GM12878 (cell line): Measurements from ENCODE around the gene AP3D1. TPM values are rescaled to one million over a fixed set of nuclear protein-coding genes. Genes with fewer than 3 reads are reported as not detected.

Experiments used
- ASH2L ChIP-seq: fragments of 300-600, 200-600 bp; sonication (generic); IDR thresholded peaks from 2 replicates; pipeline ENCODE4 v1.6.1; 2017; ENCODE audit warnings: low read depth, mild to moderate bottlenecking, borderline replicate concordance
- BHLHE40 ChIP-seq, 2 experiments: fragments of 450-650 bp in 1 of 2; IDR thresholded peaks; 2 replicates each; pipeline ENCODE4 v1.6.1; 2011 to 2017; ENCODE audit warnings: low read depth in 2 of 2, borderline replicate concordance in 1 of 2, improper control_type of control experiment in 1 of 2, low read length in 1 of 2, mild to moderate bottlenecking in 1 of 2
- EZH2 ChIP-seq: IDR thresholded peaks from 2 replicates; pipeline ENCODE4 v1.6.1; 2012; ENCODE audit warnings: low read depth, mild to moderate bottlenecking, control low read depth, inconsistent platforms, low read length, borderline replicate concordance; ENCODE audit not compliant: control insufficient read depth
- HDAC6 ChIP-seq: fragments of 200-600 bp; sonication (generic); IDR thresholded peaks from one replicate; pipeline ENCODE4 v1.8.0; 2017; ENCODE audit warnings: antibody characterized with exemption; ENCODE audit not compliant: unreplicated experiment
- IKZF2 ChIP-seq, 2 experiments: fragments of 450-650 bp; IDR thresholded peaks; 2 replicates each; pipeline ENCODE4 v1.6.1; 2017; ENCODE audit warnings: mild to moderate bottlenecking in 2 of 2, moderate library complexity in 2 of 2
- IRF4 ChIP-seq: IDR thresholded peaks from 2 replicates; pipeline ENCODE4 v1.6.1; 2011; ENCODE audit warnings: low read depth, low read length
- KDM1A ChIP-seq: fragments of 200-600 bp; sonication (generic); IDR thresholded peaks from 2 replicates; pipeline ENCODE4 v1.6.1; 2016; ENCODE audit warnings: borderline replicate concordance
- MTA2 ChIP-seq: fragments of 450-650 bp; IDR thresholded peaks from 2 replicates; pipeline ENCODE4 v1.6.1; 2016; ENCODE audit warnings: low read depth, mild to moderate bottlenecking, moderate library complexity
- POLR2A ChIP-seq: IDR thresholded peaks from 2 replicates; pipeline ENCODE4 v1.6.1; 2011; ENCODE audit warnings: low read depth, mild to moderate bottlenecking, low read length
- POLR2AphosphoS2 ChIP-seq: IDR thresholded peaks from 2 replicates; pipeline ENCODE4 v1.6.1; 2011; ENCODE audit warnings: low read depth, mild to moderate bottlenecking, low read length, improper control_type of control experiment, moderate library complexity
- RB1 ChIP-seq: fragments of 450-650 bp; formaldehyde crosslinking; IDR thresholded peaks from 2 replicates; pipeline ENCODE4 v1.6.1; 2017; ENCODE audit warnings: mild to moderate bottlenecking, borderline replicate concordance
- SPI1 ChIP-seq: IDR thresholded peaks from 2 replicates; pipeline ENCODE4 v1.6.1; 2011; ENCODE audit warnings: low read depth, mild to moderate bottlenecking, low read length, moderate library complexity, borderline replicate concordance; ENCODE audit not compliant: insufficient read depth
- STAT3 ChIP-seq: IDR thresholded peaks from 2 replicates; pipeline ENCODE4 v1.6.1; 2011; ENCODE audit warnings: low read depth, low read length, improper control_type of control experiment
- TBL1XR1 ChIP-seq: IDR thresholded peaks from 2 replicates; pipeline ENCODE4 v1.6.1; 2012; ENCODE audit warnings: low read depth, low read length, improper control_type of control experiment
- WRNIP1 ChIP-seq: IDR thresholded peaks from 2 replicates; pipeline ENCODE4 v1.6.1; 2011; ENCODE audit warnings: low read depth, low read length, improper control_type of control experiment, borderline replicate concordance
- ZNF384 ChIP-seq: IDR thresholded peaks from 2 replicates; pipeline ENCODE4 v1.6.1; 2012; ENCODE audit warnings: low read depth, mild to moderate bottlenecking, low read length, improper control_type of control experiment, borderline replicate concordance
- polyA plus RNA-seq, 11 experiments: library from polyadenylated mRNA; depleted of rRNA in 4 of 11; unstranded in 6 of 11; stranded (reverse) in 5 of 11; fragments of >200 nt; fragmentation: Nextera tagmentation in 4 of 11; fragmentation: Illumina TruSeq in 1 of 11; extraction: Ambion mirVana in 4 of 11; extraction: Trizol in 1 of 11; gene quantifications; 1 replicate in 1 of 11; 2 replicates in 10 of 11; pipeline versions ENCODE4 v1.2.1 to v1.2.3, GENCODE V29; 2011 to 2016; ENCODE audit warnings: inconsistent platforms in 2 of 11, missing spikeins in 2 of 11, low read depth in 1 of 11
- total RNA-seq, 4 experiments: library from RNA; depleted of rRNA in 3 of 4; stranded (reverse); fragments of >200 nt in 3 of 4; fragmentation: Illumina TruSeq in 1 of 4; extraction: Trizol in 1 of 4; gene quantifications; 2 replicates each; pipeline versions ENCODE4 v1.2.1 to v1.2.3, GENCODE V29; 2013 to 2021
- TF ChIP-seq, protein P1 (sequence below): fragments of 450-650 bp; IDR thresholded peaks from 2 replicates; pipeline ENCODE4 v1.6.1; 2017; ENCODE audit warnings: antibody characterized with exemption, mild to moderate bottlenecking, moderate library complexity
- TF ChIP-seq, protein P2 (sequence below): fragments of 450-650 bp; IDR thresholded peaks from 2 replicates; pipeline ENCODE4 v1.6.1; 2016; ENCODE audit warnings: mild to moderate bottlenecking
- TF ChIP-seq, protein P3 (sequence below): fragments of 450-650 bp; IDR thresholded peaks from 2 replicates; pipeline ENCODE4 v1.6.1; 2017; ENCODE audit warnings: borderline replicate concordance
- TF ChIP-seq, protein P4 (sequence below): fragments of 450-650 bp; formaldehyde crosslinking; IDR thresholded peaks from 2 replicates; pipeline ENCODE4 v1.5.0; 2022; ENCODE audit warnings: mild to moderate bottlenecking, missing genetic modification characterization

The AP3D1 gene
- total and polyA plus RNA-seq, 10 of the 15 experiments (the other 5 are each of a cell fraction or from before 2014, with no cell fraction given), result 1.5 to 108 (median 59.1) TPM

GRCh38 chr19:2167896-2168618 lies 16.7 kb upstream of the AP3D1 start (continued):
- TF ChIP-seq ASH2L, result no peak; the same call in 1 of the 2 replicates
- TF ChIP-seq SPI1, result peak; percentile 59; the same call in 1 of the 2 replicates
- peak; percentile 45 to 68; a peak in 3 of 4 replicates for TF ChIP-seq BHLHE40 (IDR thresholded peaks at IDR 0.05; ENCODE audit: borderline replicate concordance in 1 of 2, low read depth in 2 of 2, low read length in 1 of 2)
- TF ChIP-seq, protein P1, sequence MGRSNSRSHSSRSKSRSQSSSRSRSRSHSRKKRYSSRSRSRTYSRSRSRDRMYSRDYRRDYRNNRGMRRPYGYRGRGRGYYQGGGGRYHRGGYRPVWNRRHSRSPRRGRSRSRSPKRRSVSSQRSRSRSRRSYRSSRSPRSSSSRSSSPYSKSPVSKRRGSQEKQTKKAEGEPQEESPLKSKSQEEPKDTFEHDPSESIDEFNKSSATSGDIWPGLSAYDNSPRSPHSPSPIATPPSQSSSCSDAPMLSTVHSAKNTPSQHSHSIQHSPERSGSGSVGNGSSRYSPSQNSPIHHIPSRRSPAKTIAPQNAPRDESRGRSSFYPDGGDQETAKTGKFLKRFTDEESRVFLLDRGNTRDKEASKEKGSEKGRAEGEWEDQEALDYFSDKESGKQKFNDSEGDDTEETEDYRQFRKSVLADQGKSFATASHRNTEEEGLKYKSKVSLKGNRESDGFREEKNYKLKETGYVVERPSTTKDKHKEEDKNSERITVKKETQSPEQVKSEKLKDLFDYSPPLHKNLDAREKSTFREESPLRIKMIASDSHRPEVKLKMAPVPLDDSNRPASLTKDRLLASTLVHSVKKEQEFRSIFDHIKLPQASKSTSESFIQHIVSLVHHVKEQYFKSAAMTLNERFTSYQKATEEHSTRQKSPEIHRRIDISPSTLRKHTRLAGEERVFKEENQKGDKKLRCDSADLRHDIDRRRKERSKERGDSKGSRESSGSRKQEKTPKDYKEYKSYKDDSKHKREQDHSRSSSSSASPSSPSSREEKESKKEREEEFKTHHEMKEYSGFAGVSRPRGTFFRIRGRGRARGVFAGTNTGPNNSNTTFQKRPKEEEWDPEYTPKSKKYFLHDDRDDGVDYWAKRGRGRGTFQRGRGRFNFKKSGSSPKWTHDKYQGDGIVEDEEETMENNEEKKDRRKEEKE, result no peak
- peak; percentile 97 for TF ChIP-seq TBL1XR1
- no peak for TF ChIP-seq ZNF384
- 0 out of 2 replicates have a peak, but pooled peaks have one; percentile 12 for TF ChIP-seq STAT3
- no peak for TF ChIP-seq MTA2
- TF ChIP-seq EZH2, result no peak
- no peak for TF ChIP-seq IRF4
- TF ChIP-seq WRNIP1, result peak; percentile 33; the same call in 1 of the 2 replicates
- no peak; the same call in none of the 2 replicates for TF ChIP-seq POLR2AphosphoS2
- TF ChIP-seq, protein P2, sequence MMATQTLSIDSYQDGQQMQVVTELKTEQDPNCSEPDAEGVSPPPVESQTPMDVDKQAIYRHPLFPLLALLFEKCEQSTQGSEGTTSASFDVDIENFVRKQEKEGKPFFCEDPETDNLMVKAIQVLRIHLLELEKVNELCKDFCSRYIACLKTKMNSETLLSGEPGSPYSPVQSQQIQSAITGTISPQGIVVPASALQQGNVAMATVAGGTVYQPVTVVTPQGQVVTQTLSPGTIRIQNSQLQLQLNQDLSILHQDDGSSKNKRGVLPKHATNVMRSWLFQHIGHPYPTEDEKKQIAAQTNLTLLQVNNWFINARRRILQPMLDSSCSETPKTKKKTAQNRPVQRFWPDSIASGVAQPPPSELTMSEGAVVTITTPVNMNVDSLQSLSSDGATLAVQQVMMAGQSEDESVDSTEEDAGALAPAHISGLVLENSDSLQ, result peak; percentile 17; the same call in 1 of the 2 replicates
- no peak for TF ChIP-seq POLR2A
- TF ChIP-seq RB1, result peak; percentile 50; the same call in 1 of the 2 replicates
- TF ChIP-seq, protein P3, sequence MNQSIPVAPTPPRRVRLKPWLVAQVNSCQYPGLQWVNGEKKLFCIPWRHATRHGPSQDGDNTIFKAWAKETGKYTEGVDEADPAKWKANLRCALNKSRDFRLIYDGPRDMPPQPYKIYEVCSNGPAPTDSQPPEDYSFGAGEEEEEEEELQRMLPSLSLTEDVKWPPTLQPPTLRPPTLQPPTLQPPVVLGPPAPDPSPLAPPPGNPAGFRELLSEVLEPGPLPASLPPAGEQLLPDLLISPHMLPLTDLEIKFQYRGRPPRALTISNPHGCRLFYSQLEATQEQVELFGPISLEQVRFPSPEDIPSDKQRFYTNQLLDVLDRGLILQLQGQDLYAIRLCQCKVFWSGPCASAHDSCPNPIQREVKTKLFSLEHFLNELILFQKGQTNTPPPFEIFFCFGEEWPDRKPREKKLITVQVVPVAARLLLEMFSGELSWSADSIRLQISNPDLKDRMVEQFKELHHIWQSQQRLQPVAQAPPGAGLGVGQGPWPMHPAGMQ, result no peak
- TF ChIP-seq, protein P4, sequence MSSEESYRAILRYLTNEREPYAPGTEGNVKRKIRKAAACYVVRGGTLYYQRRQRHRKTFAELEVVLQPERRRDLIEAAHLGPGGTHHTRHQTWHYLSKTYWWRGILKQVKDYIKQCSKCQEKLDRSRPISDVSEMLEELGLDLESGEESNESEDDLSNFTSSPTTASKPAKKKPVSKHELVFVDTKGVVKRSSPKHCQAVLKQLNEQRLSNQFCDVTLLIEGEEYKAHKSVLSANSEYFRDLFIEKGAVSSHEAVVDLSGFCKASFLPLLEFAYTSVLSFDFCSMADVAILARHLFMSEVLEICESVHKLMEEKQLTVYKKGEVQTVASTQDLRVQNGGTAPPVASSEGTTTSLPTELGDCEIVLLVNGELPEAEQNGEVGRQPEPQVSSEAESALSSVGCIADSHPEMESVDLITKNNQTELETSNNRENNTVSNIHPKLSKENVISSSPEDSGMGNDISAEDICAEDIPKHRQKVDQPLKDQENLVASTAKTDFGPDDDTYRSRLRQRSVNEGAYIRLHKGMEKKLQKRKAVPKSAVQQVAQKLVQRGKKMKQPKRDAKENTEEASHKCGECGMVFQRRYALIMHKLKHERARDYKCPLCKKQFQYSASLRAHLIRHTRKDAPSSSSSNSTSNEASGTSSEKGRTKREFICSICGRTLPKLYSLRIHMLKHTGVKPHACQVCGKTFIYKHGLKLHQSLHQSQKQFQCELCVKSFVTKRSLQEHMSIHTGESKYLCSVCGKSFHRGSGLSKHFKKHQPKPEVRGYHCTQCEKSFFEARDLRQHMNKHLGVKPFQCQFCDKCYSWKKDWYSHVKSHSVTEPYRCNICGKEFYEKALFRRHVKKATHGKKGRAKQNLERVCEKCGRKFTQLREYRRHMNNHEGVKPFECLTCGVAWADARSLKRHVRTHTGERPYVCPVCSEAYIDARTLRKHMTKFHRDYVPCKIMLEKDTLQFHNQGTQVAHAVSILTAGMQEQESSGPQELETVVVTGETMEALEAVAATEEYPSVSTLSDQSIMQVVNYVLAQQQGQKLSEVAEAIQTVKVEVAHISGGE (CRISPR knock-in tag), result no peak
- TF ChIP-seq HDAC6, result no peak
- no peak for TF ChIP-seq KDM1A
- peak in 1 of 2 experiments; percentile 24; a peak in 1 of 4 replicates for TF ChIP-seq IKZF2 (IDR thresholded peaks at IDR 0.05)
